B cell (primary cell): ENCODE data around the gene HLA-DOB.

Experiments used
- EZH2 ChIP-seq: IDR thresholded peaks from 2 replicates; pipeline ENCODE4 v1.6.1; 2012; ENCODE audit warnings: borderline replicate concordance, low read depth, mild to moderate bottlenecking, moderate library complexity, low read length; ENCODE audit not compliant: insufficient read depth, poor library complexity, severe bottlenecking
- TF ChIP-seq, protein P1 (sequence below): fragments of 200-600 bp; IDR thresholded peaks from one replicate; pipeline ENCODE4 v1.8.0; 2022; ENCODE audit warnings: antibody characterized with exemption, mild to moderate bottlenecking

GRCh38 chr6:32851025-32851424, 34.2 kb upstream of the HLA-DOB start:
- TF ChIP-seq, protein P1, sequence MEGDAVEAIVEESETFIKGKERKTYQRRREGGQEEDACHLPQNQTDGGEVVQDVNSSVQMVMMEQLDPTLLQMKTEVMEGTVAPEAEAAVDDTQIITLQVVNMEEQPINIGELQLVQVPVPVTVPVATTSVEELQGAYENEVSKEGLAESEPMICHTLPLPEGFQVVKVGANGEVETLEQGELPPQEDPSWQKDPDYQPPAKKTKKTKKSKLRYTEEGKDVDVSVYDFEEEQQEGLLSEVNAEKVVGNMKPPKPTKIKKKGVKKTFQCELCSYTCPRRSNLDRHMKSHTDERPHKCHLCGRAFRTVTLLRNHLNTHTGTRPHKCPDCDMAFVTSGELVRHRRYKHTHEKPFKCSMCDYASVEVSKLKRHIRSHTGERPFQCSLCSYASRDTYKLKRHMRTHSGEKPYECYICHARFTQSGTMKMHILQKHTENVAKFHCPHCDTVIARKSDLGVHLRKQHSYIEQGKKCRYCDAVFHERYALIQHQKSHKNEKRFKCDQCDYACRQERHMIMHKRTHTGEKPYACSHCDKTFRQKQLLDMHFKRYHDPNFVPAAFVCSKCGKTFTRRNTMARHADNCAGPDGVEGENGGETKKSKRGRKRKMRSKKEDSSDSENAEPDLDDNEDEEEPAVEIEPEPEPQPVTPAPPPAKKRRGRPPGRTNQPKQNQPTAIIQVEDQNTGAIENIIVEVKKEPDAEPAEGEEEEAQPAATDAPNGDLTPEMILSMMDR, result no peak
- TF ChIP-seq EZH2, result no peak
